RPMI8226 (cell line): ENCODE data around the gene NPHP1.
A peak's percentile ranks its signal among the peaks of the same experiment; 100 is the strongest.
"Not testable (repeated sequence)": the region's sequence is repeated elsewhere in the genome, so short reads cannot be mapped to it uniquely, and the experiment has no call there.

Experiments used
- DNase-seq: peaks from one replicate; pipeline ENCODE4 v3.0.0-alpha.2; 2015

Gene NPHP1

GRCh38 chr2:110204408-110205385 is at the start of gene NPHP1:
Gene NPHP1, minus strand, starts transcription at chr2:110205013. Its CDS starts 45 bp downstream, at chr2:110204968.
- peak; percentile 90 for DNase-seq

DNA sequence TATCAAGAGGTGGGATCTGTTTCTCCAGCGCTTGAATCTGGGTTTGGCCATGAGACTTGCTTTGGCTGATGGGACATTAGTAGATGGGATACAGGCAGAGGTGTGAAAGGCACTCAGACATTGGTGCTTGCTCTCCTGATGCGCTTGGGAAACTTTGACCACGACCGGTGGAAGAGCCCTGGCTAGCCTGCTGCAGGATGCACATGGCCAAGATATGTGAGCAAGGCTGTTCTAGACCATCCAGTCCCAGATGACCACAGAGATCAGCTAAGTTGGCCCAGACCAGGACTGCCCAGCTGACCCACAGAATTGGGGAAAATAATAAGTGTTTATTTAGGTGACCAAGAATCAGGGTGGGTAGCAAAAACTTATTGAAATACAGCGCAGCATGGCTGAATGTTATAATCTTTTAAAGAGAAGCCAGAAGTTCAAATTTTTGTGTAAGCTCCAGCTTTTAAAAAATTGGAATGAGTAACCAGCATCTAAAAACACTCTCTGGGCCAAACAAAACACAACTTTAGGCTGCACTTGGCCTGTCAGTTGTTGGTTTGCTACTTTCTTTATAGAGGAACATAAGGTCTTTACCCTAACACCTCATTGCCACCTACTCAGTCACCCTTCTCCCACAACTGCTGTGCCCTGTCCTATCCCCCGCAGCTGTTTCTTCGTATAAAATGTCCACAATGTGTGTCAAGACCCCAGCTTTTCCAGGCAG is 43.4 kb upstream of the NPHP1 start:
- not testable (repeated sequence) for DNase-seq

DNA sequence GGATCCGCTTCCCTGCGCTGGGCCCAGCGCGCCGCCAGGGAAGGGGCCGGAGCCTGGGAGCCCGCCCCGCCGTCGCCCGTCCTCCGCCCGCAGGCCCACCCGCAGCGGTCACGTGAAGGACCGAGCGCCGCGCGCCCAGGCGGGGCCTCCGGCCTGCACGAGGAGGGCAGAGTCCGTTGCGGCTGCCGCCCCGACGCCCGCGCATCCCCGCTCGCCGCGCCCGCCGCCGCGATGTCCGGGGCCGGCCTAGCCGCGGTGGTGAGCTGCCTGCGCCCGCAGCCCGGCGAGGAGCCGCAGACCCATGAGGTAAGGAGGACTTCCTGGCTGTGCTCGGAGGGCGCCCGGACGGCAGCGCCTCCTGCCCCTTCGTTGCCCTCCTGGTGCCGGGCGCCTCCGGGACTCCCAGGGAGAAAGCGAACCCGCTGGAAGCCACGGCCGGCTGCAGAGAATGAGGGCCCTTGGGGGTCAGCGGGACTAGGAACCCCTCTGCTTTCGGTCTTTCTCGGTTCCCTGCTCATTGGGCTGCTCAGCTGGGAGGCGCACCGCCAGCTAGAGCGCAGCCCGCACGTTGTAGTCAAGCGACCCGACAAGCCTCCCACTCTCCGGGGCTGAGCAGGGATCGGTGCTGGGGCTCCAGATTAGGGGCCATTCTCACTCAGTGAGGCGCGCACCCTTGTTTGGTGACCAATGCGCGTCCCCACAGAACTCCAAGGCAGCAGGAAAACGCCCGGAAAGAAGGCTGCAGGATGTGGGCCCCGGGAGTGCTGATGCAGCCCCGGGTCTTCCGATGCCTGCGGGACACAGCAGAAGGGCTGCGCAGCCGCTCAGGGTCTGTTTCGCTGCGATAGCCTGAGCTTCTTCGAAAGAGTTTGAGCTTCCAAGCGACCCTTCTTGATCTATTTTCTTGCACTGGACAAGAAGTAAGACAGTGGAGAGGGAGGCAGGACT is 40.9 kb upstream of the NPHP1 start:
- not testable (repeated sequence) for DNase-seq

DNA sequence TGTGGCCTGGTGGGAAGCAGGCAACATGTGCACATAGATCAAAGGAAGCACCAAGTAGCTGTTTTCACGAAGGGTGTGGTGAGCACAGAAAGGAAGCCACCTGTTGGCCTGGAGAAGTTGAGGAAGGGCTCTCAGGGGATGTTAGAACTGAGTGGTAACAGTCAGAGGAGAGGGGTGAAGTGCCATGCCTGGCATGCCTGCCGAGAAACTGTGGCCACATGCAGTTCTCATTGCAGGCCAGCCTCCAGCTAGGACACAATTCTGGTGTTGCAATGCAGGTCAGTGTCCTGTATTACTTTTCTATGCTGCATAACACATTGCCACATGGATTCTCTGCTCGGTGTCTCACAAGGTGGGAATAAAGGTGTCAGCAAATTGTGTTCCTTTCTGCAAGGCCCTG is 38.5 kb upstream of the NPHP1 start:
- not testable (repeated sequence) for DNase-seq

DNA sequence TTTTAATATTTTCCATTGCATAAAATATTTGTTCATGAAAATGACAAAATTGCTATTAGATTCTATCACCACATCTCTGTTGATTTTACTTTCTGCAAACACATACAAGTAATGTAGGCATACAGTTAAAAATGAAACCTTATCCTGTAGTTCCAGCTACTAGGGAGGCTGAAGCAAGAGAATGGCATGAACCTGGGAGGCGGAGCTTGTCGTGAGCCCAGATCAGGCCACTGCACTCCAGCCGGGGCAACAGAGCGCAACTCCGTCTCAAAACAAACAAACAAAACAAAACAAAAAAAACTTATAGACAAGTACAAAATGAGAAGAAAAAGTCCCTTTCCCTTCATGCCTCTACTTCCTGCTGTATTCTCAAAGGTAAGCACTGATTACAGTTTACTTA is 29.7 kb upstream of the NPHP1 start:
- not testable (repeated sequence) for DNase-seq

DNA sequence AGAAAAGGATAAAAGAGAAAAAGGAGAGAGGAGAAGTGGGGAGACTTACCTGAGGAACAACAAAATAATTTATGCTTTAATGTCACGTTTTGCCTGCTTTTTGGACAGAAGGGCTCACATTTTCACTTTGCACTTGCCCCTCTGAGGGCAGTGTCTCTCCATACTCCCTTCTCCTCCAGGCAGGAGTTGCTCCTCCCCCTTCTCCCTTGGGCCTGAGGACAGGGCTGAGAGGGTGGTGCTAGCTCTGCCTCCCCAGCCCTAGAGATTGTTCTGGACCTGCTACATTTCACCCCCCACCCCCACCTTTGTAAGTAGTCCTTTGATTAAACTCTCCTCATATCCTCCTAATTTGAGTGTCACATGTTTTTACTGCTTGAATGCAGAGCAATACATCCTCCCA is 25.1 kb upstream of the NPHP1 start:
- not testable (repeated sequence) for DNase-seq

GRCh38 chr2:110222626-110223025 is 17.8 kb upstream of the NPHP1 start:
- not testable (repeated sequence) for DNase-seq

- DNase-seq: no peak
These were observed 17.1 kb upstream of the NPHP1 start for GRCh38 chr2:110221938-110222337.

- no peak for DNase-seq
These were observed 15.4 kb upstream of the NPHP1 start for GRCh38 chr2:110220190-110220564.

GRCh38 chr2:110219496-110220189 is 14.8 kb upstream of the NPHP1 start:
- DNase-seq: no peak

DNA sequence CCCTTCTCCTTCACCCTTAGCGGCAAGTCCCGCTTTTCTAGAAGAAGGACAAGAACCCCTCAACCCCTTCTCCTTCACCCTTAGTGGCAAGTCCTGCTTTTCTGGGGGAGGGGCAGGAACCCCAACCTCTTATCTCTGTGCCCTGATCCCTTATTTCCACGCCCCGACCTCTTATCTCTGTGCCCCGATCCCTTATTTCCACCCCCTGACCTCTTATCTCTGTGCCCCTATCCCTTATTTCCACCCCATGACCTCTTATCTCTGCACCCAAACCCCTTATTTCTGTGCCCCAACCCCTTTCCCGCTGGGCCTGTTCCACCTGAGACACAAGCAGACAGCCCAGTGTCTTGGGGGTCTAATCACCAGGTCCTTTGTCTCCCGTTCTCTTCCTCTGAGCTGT is 14.1 kb upstream of the NPHP1 start:
- not testable (repeated sequence) for DNase-seq

DNA sequence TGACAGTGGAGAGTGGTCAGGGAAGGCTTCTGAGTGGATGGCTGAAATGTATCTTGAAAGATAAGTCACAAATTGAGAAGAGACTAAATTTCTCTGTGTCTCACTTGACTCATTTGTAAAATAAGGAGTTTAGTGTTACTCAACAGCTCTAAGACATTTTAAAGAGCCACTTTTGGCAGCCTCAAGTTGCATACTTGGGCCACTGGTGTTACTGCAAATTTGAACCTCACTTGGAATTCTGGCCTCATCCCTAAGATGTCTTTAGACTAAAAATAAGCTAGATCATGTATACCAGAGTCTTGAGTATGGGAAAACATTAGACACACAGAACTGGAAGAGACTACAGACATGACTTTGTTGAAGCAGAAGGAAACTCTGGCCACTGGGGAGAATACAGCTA is 12.0 kb upstream of the NPHP1 start:
- no peak for DNase-seq

DNA sequence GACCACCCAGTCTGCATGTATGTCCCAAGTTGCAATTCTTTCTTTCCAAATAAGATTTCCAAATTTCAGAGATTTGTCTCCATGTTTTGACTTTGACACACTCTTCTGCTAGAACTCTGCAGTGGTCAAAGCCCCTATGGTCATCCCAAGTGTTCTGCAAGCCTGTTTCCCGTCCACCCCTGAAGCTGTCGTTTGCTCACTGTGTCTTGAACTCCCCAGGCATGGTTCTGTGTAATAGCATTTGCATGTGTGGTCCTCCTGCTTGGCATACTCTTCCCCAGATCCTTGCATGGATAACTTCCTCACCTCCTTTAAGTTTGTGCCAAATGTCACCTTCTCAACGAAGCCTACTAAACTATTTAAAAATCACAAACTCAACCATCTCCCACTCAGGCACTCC is 11.4 kb upstream of the NPHP1 start:
- DNase-seq: no peak

DNA sequence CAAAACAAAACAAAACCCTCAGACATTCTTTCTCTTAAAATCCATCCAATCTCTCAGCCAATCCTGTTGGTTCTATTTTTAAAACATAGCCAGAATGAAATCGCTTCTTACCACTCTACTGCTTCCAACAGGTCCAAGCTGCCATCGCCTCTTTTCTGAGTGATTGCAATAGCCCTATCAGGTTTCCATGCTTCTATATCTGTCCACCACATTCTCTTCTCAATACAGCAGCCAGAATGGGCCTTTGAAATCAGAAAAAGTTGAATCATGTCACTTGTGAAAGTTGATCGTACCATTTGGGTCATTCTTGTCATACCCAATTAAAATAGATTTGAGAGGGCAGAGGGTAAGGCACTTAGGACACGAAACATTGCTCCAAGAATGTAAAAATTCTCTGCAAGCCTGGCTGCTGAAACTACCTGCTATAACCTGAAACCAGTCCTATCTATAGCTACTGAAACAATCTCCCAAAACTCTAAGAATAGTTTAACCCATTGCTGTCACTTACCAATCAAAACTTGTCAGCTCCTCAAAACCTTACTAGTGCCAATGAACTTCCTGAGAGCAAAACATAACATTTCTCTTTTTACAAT is 10.8 kb upstream of the NPHP1 start:
- DNase-seq: no peak

- no peak for DNase-seq
These were observed 10.3 kb upstream of the NPHP1 start for GRCh38 chr2:110215091-110215490.

GRCh38 chr2:110213522-110213921 is 8.7 kb upstream of the NPHP1 start:
- DNase-seq: not testable (repeated sequence)

GRCh38 chr2:110211938-110212858 is 7.4 kb upstream of the NPHP1 start, which contains the start of gene MTLN:
Gene MTLN, minus strand, starts transcription at chr2:110212547. Its CDS starts 22 bp downstream, at chr2:110212525.
- peak; percentile 81 for DNase-seq

DNA sequence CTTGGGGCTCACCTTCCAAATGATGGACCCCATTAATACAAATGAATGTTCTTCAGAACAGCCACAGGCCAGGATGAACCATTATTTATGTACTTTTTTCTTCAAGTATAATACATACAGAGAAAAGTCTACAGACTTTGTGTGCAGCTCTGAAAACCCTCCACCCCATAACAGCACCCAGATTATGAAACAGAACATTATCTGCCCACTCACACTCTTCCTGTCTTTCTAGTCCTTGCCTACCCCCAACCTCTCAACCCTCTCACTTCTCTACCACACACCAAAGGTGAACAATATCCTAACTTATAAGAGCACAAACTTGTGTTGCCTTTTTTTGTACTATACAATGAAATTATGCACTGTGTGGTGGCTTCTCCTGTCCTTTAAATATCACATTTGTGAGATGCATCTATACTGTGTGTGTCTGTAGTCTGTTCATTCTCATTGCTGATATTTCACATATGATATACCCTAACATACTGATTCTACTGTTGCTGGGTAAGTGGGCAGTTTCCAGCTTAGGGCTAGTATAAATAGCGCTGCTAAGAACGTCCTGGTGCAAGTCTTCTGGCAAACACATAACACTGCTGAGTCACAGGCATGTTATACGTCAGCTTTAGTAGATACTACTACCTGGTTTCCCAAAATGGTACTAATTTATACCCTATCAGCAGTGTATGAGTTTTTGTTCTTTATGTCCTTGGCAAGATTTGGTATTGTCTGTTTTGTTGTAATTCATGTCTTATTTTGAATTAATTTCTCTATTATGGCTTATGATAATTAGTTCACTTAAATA is 1.0 kb upstream of the NPHP1 start:
- no peak for DNase-seq

GRCh38 chr2:110198016-110198415 is 6.8 kb downstream of the NPHP1 start:
- no peak for DNase-seq

DNA sequence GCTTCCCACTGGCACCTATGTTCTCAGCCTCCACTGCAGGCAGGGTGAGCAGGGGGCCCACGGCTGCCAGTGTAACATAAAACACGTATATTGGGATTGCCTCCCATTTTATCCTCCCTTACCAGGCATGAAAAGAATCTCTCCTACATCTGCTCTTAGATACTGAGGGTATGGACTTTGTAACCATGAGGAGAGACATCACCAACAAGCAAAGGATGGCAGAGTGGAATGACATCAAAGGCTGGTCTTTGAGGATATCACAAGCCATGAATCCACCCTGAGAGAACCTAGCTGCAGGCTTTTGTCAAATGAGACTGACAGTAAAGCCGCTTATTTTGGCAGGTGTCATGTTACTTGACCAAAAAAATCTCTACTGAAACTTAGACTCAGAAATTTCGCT is 7.4 kb downstream of the NPHP1 start:
- no peak for DNase-seq
